GM10266 (cell line): ENCODE results near the gene CORO6.
"Not testable (repeated sequence)": the region's sequence is repeated elsewhere in the genome, so short reads cannot be mapped to it uniquely, and the experiment has no call there.

Experiments
- DNase-seq: peaks from one replicate; pipeline ENCODE4 v3.0.0; 2012; ENCODE audit errors: extremely low spot score
- TF ChIP-seq, protein P1 (sequence below): IDR thresholded peaks from 2 replicates; pipeline ENCODE4 v1.5.1; 2012; ENCODE audit warnings: mild to moderate bottlenecking, low read depth; ENCODE audit not compliant: control insufficient read depth, insufficient read depth; ENCODE audit errors: missing control alignments

Gene CORO6

DNA sequence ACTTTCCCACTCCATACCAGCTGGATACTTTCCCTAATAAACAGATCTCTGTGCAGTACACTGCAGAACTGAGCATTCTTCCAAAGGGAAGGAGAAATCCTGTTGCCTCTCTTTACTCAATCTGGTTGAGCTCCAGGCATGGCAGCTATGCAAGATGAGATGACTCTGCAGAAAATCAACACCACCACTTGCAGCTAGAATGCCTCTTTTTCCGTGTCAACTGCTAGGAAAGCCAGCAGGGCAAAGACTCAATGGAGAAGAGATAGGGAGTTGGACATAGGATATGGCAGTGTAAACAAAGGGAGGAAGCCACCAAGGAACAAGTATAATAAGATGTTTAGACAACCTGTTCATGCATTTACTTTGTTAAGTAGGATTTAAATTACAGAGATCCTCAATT is 40.4 kb upstream of the CORO6 start:
- no peak for DNase-seq
- TF ChIP-seq, protein P1, sequence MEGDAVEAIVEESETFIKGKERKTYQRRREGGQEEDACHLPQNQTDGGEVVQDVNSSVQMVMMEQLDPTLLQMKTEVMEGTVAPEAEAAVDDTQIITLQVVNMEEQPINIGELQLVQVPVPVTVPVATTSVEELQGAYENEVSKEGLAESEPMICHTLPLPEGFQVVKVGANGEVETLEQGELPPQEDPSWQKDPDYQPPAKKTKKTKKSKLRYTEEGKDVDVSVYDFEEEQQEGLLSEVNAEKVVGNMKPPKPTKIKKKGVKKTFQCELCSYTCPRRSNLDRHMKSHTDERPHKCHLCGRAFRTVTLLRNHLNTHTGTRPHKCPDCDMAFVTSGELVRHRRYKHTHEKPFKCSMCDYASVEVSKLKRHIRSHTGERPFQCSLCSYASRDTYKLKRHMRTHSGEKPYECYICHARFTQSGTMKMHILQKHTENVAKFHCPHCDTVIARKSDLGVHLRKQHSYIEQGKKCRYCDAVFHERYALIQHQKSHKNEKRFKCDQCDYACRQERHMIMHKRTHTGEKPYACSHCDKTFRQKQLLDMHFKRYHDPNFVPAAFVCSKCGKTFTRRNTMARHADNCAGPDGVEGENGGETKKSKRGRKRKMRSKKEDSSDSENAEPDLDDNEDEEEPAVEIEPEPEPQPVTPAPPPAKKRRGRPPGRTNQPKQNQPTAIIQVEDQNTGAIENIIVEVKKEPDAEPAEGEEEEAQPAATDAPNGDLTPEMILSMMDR: no peak

DNA sequence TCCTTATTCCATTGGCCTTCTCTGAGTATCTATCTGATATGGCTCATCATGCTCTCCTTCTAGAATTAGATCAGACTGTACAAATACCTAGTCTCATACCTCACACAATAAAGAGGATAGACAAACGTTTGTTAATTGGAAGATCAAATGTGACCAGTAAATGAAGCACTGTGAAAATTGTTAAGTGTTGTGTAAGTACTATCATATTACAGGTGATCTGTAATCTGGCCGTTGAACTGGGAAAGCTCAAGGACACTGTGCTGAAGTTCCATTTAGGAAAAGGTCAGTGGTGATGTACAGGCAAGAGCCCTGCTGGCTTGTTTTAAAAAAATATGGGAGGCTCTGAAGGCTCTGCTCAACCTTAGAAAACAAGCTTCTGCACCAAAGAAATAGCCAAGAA is 38.5 kb upstream of the CORO6 start:
- TF ChIP-seq, protein P1: no peak
- no peak for DNase-seq

DNA sequence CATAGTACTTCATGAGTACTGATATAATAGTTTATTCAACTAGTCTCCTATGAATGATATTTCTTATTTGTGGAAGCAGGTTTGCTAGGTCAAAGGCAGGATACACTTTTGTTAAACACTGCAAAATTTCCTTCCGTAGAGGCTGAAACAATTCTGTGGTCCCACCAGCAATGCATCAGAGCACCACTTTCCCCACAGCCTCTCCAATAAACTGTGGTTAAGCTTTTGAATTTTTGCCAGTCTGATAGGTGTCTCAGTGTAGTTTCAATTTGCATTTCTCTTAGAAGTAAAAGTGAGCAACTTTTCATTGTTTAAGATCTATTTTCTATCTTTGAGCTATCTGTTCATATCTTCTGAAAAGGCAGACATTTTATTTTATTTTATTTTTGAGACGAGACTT is 36.4 kb upstream of the CORO6 start:
- TF ChIP-seq, protein P1: no peak
- DNase-seq: no peak

DNA sequence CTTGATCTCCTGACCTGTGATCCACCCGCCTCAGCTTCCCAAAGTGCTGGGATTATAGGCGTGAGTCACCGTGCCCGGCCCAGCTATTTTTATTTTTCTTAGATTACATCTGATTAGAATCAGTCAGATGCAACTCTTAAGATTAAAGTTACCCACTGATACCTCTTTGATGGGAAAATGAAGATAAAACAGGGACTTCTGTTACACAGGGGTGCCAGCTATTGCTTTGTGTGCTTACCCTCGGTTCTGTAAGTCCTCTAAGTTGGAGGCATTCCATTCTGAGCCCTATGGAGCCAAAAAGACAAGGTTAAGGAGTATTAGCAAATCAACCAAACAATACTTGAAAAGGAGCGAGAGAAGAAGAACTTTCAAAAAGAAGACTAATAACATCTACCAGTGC is 32.6 kb upstream of the CORO6 start:
- DNase-seq: no peak
- TF ChIP-seq, protein P1: no peak

DNA sequence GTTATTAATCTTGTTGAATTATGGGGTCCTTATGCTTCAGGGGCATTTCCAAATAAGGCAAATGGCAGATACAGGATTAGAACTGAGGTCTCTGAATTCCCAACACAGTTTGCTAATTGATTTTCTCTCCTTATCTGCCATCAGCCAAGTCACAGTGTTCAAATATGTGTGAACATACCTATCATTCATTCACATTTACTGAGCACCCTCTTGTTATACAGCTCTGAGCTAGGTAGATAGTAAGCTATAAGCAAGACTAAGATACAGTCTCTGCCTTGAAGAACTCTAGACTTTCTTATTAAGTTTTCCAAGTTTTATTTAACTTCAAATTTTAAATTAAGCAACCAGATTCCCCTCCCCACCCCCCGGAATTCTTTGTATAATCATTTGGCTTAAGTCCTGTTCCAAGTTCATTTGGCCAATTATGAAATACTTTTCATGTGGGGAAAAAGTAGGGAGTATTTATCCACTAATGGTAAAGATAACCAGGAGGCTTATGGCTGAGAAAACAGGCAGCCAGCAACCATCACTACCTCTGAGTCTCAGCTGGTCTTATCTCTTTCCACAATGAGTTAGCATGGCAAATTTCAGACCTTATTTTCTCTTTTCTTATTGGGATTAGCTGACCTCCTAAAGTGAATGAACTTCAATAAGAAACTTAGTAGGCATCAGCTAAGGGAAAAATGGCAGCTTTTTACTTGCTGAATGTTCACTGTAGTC is 31.4 kb upstream of the CORO6 start:
- no peak for DNase-seq
- TF ChIP-seq, protein P1: no peak

DNA sequence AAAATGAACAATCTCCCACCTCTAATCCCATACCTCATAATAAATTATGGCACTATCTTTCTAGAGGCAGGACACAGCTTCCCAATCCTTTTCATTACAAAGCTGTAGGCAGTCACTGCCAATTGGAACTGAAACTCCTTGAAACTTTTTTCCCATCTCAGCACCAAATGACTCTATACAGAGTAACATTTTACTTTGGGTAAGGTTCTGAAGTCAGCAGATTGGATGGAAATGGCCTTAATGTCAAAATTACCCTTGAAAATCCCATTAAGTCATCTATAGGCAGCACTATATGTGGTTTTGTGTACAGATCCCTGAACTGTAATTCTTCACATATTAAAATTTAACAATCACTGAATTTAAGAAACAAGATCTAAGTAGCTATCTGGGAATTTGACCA is 30.3 kb upstream of the CORO6 start:
- DNase-seq: no peak
- TF ChIP-seq, protein P1: no peak

DNA sequence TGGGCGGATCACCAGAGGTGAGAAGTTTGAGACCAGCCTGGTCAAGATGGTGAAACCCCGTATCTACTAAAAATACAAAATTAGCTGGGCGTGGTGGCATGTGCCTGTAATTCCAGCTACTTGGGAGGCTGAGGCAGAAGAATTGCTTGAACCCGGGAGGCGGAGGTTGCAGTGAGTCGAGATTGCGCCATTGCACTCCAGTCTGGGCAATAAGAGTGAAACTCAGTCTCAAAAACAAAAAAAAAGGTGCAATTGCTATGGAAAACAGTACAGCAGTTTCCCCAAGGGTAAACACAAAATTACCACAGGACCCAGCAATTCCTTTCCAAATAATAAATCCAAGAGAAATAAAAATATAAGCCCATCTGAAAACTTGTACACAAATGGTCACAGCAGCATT is 29.2 kb upstream of the CORO6 start:
- DNase-seq: not testable (repeated sequence)

DNA sequence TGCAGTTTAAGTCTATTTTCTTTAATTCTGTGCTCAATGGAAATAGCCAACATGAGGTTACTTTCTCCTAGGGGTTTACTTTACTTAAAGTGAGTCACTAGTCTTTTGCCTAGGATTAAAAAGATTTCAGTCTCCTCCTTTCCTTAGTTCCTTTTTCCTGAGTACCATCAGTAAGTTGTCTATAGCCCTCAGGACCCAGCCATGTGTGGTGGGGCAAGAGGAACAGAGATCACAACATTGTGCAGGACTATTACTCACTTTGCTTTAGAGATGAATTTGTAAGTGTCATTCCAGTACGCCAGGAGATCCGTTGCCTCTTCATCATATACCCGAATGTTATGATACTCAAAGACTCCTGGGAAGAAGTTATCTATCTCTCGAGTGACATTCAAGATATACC is 27.7 kb upstream of the CORO6 start:
- DNase-seq: no peak

More for the DNA sequence above, 27.7 kb upstream of the CORO6 start:
- TF ChIP-seq, protein P1: no peak
